ENCODE measurements around the gene SP1. TPM values are rescaled to one million over a fixed set of nuclear protein-coding genes. Genes with fewer than 3 reads are reported as not detected.
A peak's percentile ranks its signal among the peaks of the same experiment; 100 is the strongest.
"Not testable (repeated sequence)": the region's sequence is repeated elsewhere in the genome, so short reads cannot be mapped to it uniquely, and the experiment has no call there.

SP1 gene
- total RNA-seq, result 10 to 100 TPM; 50.9 to 65.6 TPM

GRCh38 chr12:53380104-53380793 lies at the start of gene SP1:
SP1 (plus strand) TSS chr12:53380176; CDS start chr12:53380292, 116 bp downstream.
- Histone ChIP-seq H3K27ac (peak within 1 kb of the TSS; percentile 95 to 98), H3K36me3 (peaks cover 24% of the 10 kb centered on the region), H3K4me3 (peak within 1 kb of the TSS; percentile 85), H3K9me3 (no peaks in the 10 kb centered on the region), H3K4me1 (ENCODE audit: control insufficient read depth in 1 of 2, low read depth in 2 of 2) (peaks cover 40 to 49% of the 10 kb centered on the region in 2 donors), H3K27me3 (replicated peaks; ENCODE audit: insufficient read depth) (no peaks in the 10 kb centered on the region)
- DNase-seq (ENCODE audit: low spot score) (peak; percentile 50), ATAC-seq (ENCODE audit: insufficient number of reproducible peaks, low FRiP score, low read depth) (peak; percentile 26)
- TF ChIP-seq CTCF (IDR thresholded peaks at IDR 0.05), result no peak

- no peak for ATAC-seq (ENCODE audit: insufficient number of reproducible peaks, low FRiP score, low read depth)
- Histone ChIP-seq H3K9me3 (no peaks in the 10 kb centered on the region), H3K4me1 (ENCODE audit: control insufficient read depth in 1 of 2, low read depth in 2 of 2) (peaks cover under 1 to 5% of the 10 kb centered on the region in 2 donors), H3K27ac (no peak overlapping the region), H3K27me3 (replicated peaks; ENCODE audit: insufficient read depth) (no peaks in the 10 kb centered on the region), H3K36me3 (no peaks in the 10 kb centered on the region), H3K4me3 (no peak overlapping the region)
- no peak for TF ChIP-seq CTCF (IDR thresholded peaks at IDR 0.05)
- no peak for DNase-seq (ENCODE audit: low spot score)
Measured at GRCh38 chr12:53330671-53331070, 49.3 kb upstream of the SP1 start.

- H3K36me3 ChIP-seq; H3K4me1 ChIP-seq (ENCODE audit: control insufficient read depth in 1 of 2, low read depth in 2 of 2); ATAC-seq (ENCODE audit: insufficient number of reproducible peaks, low FRiP score, low read depth): not testable (repeated sequence)
Measured at GRCh38 chr12:53332339-53332738, 47.6 kb upstream of the SP1 start.

GRCh38 chr12:53332744-53333143 lies 47.2 kb upstream of the SP1 start:
- H3K27ac ChIP-seq, result no peak overlapping the region
- no peak overlapping the region for H3K4me3 ChIP-seq
- DNase-seq (ENCODE audit: low spot score) (no peak), ATAC-seq (ENCODE audit: insufficient number of reproducible peaks, low FRiP score, low read depth) (no peak)
- no peaks in the 10 kb centered on the region for H3K4me1 ChIP-seq (ENCODE audit: control insufficient read depth in 1 of 2, low read depth in 2 of 2)
- no peaks in the 10 kb centered on the region for H3K27me3 ChIP-seq (replicated peaks; ENCODE audit: insufficient read depth)
- H3K36me3 ChIP-seq, result no peaks in the 10 kb centered on the region
- no peak for TF ChIP-seq CTCF (IDR thresholded peaks at IDR 0.05)
- no peaks in the 10 kb centered on the region for H3K9me3 ChIP-seq

More at GRCh38 chr12:53332339-53332738, 47.6 kb upstream of the SP1 start:
- not testable (repeated sequence) for H3K27ac ChIP-seq; DNase-seq (ENCODE audit: low spot score); H3K4me3 ChIP-seq; H3K27me3 ChIP-seq (replicated peaks; ENCODE audit: insufficient read depth); H3K9me3 ChIP-seq

GRCh38 chr12:53333289-53333688 lies 46.7 kb upstream of the SP1 start:
- H3K9me3 ChIP-seq, result no peaks in the 10 kb centered on the region
- no peaks in the 10 kb centered on the region for H3K4me1 ChIP-seq (ENCODE audit: control insufficient read depth in 1 of 2, low read depth in 2 of 2)
- no peak for ATAC-seq (ENCODE audit: insufficient number of reproducible peaks, low FRiP score, low read depth)
- no peak overlapping the region for H3K4me3 ChIP-seq
- no peak for TF ChIP-seq CTCF (IDR thresholded peaks at IDR 0.05)
- H3K27ac ChIP-seq, result no peak overlapping the region
- H3K27me3 ChIP-seq (replicated peaks; ENCODE audit: insufficient read depth), result no peaks in the 10 kb centered on the region
- no peak for DNase-seq (ENCODE audit: low spot score)
- no peaks in the 10 kb centered on the region for H3K36me3 ChIP-seq

GRCh38 chr12:53333845-53334244 lies 46.1 kb upstream of the SP1 start:
- Histone ChIP-seq H3K4me1 (ENCODE audit: control insufficient read depth in 1 of 2, low read depth in 2 of 2) (no peaks in the 10 kb centered on the region), H3K4me3 (no peak overlapping the region), H3K36me3 (no peaks in the 10 kb centered on the region), H3K27ac (no peak overlapping the region), H3K27me3 (replicated peaks; ENCODE audit: insufficient read depth) (no peaks in the 10 kb centered on the region), H3K9me3 (no peaks in the 10 kb centered on the region)
- no peak for ATAC-seq (ENCODE audit: insufficient number of reproducible peaks, low FRiP score, low read depth)
- no peak for TF ChIP-seq CTCF (IDR thresholded peaks at IDR 0.05)
- no peak for DNase-seq (ENCODE audit: low spot score)

All from thoracic aorta (tissue), 2 donors.